ENCODE measurements around the gene PIK3R6.

DNA sequence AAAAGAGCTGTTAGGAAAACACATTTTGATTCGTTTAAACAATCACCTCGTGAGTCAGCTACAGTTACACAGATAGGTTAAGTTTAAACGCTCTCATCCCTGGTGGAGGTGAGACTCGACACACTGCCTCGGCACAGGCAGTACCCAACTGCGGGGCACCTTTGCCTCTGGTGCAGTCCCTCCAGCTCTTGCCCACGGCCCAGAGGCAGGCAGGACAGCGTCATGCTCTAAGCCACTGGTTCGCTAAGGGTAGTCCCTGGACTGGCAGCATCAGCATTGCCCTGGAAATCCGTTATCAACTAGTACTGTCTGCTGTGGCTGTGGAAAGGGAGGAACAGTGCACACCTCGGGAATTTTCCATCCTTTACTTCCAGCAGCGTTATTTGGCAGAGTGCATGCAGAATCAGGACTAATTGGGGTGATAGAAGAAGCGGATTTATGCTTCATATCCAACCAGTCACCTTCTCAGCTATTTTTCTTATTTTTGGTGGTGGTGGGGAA lies 3.7 kb upstream of the PIK3R6 start:
- TF ChIP-seq, protein P1, sequence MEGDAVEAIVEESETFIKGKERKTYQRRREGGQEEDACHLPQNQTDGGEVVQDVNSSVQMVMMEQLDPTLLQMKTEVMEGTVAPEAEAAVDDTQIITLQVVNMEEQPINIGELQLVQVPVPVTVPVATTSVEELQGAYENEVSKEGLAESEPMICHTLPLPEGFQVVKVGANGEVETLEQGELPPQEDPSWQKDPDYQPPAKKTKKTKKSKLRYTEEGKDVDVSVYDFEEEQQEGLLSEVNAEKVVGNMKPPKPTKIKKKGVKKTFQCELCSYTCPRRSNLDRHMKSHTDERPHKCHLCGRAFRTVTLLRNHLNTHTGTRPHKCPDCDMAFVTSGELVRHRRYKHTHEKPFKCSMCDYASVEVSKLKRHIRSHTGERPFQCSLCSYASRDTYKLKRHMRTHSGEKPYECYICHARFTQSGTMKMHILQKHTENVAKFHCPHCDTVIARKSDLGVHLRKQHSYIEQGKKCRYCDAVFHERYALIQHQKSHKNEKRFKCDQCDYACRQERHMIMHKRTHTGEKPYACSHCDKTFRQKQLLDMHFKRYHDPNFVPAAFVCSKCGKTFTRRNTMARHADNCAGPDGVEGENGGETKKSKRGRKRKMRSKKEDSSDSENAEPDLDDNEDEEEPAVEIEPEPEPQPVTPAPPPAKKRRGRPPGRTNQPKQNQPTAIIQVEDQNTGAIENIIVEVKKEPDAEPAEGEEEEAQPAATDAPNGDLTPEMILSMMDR (IDR thresholded peaks at IDR 0.05), result no peak
- no peak for TF ChIP-seq POLR2A (IDR thresholded peaks at IDR 0.05)
